Skeletal muscle tissue (tissue), 4 donors: ENCODE measurements around the gene IL19. TPM values are rescaled to one million over a fixed set of nuclear protein-coding genes. Genes with fewer than 3 reads are reported as not detected.

Experiments used
- H3K27ac ChIP-seq: one replicate; pipeline ENCODE4 v1.7.0; 2013; ENCODE audit warnings: mild to moderate bottlenecking, low read depth, low read length, inconsistent platforms
- H3K27me3 ChIP-seq, 3 donors: one replicate each; pipeline ENCODE4 v1.7.0; 2013; ENCODE audit warnings: low read length in 3 of 3; ENCODE audit not compliant: control insufficient read depth in 3 of 3, insufficient read depth in 3 of 3
- H3K36me3 ChIP-seq, 3 donors: one replicate each; pipeline ENCODE4 v1.7.0; 2013; ENCODE audit warnings: low read length in 3 of 3; ENCODE audit not compliant: control insufficient read depth in 3 of 3, insufficient read depth in 3 of 3
- H3K4me1 ChIP-seq, 3 donors: one replicate each; pipeline ENCODE4 v1.7.0; 2013; ENCODE audit warnings: low read length in 3 of 3, mild to moderate bottlenecking in 3 of 3; ENCODE audit not compliant: control insufficient read depth in 3 of 3, insufficient read depth in 3 of 3
- H3K4me3 ChIP-seq, 3 donors: one replicate each; pipeline ENCODE4 v1.7.0; 2013; ENCODE audit warnings: low read length in 3 of 3
- H3K9ac ChIP-seq, 3 donors: one replicate each; pipeline ENCODE4 v1.7.0; 2013; ENCODE audit warnings: low read length in 3 of 3, mild to moderate bottlenecking in 3 of 3, moderate library complexity in 2 of 3, low read depth in 1 of 3
- H3K9me3 ChIP-seq, 3 donors: one replicate each; pipeline ENCODE4 v1.7.0; 2013; ENCODE audit warnings: low read length in 3 of 3; ENCODE audit not compliant: control insufficient read depth in 3 of 3
- total RNA-seq: library from RNA; depleted of rRNA; stranded (reverse); fragments of >200 nt; gene quantifications from one replicate; pipeline ENCODE4 v1.2.3, GENCODE V29; 2014
- donor health status: Osteomylitis.

IL19 gene
- total RNA-seq, 1 donor from 2014 or later: not detected

- H3K9me3 ChIP-seq: no peaks in the 10 kb centered on the region
- H3K27me3 ChIP-seq: no peaks in the 10 kb centered on the region
- no peak overlapping the region for H3K4me3 ChIP-seq
- no peak overlapping the region for H3K27ac ChIP-seq
- no peaks in the 10 kb centered on the region for H3K4me1 ChIP-seq
- H3K9ac ChIP-seq: no peak overlapping the region
- no peaks in the 10 kb centered on the region for H3K36me3 ChIP-seq
These were observed 15.8 kb downstream of the IL19 start for GRCh38 chr1:206786212-206786886.

GRCh38 chr1:206787891-206788290 is 17.3 kb downstream of the IL19 start:
- Histone ChIP-seq H3K27me3 (no peaks in the 10 kb centered on the region), H3K9me3 (no peaks in the 10 kb centered on the region), H3K4me3 (no peak overlapping the region), H3K36me3 (no peaks in the 10 kb centered on the region), H3K27ac (no peak overlapping the region), H3K4me1 (no peaks in the 10 kb centered on the region), H3K9ac (no peak overlapping the region)

GRCh38 chr1:206788487-206789050 is 18.0 kb downstream of the IL19 start:
- H3K9me3 ChIP-seq: no peaks in the 10 kb centered on the region
- no peak overlapping the region for H3K9ac ChIP-seq
- H3K27ac ChIP-seq: no peak overlapping the region

GRCh38 chr1:206790502-206791250 is 20.1 kb downstream of the IL19 start:
- H3K27ac ChIP-seq: no peak overlapping the region
- H3K27me3 ChIP-seq: peaks cover 0 to 6% (median 0%) of the 10 kb centered on the region in 3 donors
- no peak overlapping the region for H3K4me3 ChIP-seq
- H3K9ac ChIP-seq: no peak overlapping the region
- H3K36me3 ChIP-seq: no peaks in the 10 kb centered on the region
- no peaks in the 10 kb centered on the region for H3K4me1 ChIP-seq
- H3K9me3 ChIP-seq: no peaks in the 10 kb centered on the region

More at GRCh38 chr1:206788487-206789050, 18.0 kb downstream of the IL19 start:
- Histone ChIP-seq H3K4me3 (no peak overlapping the region), H3K4me1 (no peaks in the 10 kb centered on the region), H3K36me3 (no peaks in the 10 kb centered on the region), H3K27me3 (no peaks in the 10 kb centered on the region)

- Histone ChIP-seq H3K9me3 (no peaks in the 10 kb centered on the region), H3K27me3 (peaks cover 0 to 11% (median 0%) of the 10 kb centered on the region in 3 donors), H3K4me1 (no peaks in the 10 kb centered on the region), H3K9ac (no peak overlapping the region), H3K36me3 (no peaks in the 10 kb centered on the region), H3K4me3 (no peak overlapping the region), H3K27ac (no peak overlapping the region)
These were observed 22.5 kb downstream of the IL19 start for GRCh38 chr1:206792939-206793607.

- Histone ChIP-seq H3K27me3 (peaks cover 0 to 14% (median 0%) of the 10 kb centered on the region in 3 donors), H3K27ac (no peak overlapping the region), H3K4me3 (no peak overlapping the region)
These were observed 23.0 kb downstream of the IL19 start for GRCh38 chr1:206793620-206794019.

GRCh38 chr1:206794294-206794908 is 23.8 kb downstream of the IL19 start:
- H3K4me1 ChIP-seq: no peaks in the 10 kb centered on the region
- H3K9ac ChIP-seq: no peak overlapping the region

More at GRCh38 chr1:206793620-206794019, 23.0 kb downstream of the IL19 start:
- no peaks in the 10 kb centered on the region for H3K9me3 ChIP-seq
- no peaks in the 10 kb centered on the region for H3K36me3 ChIP-seq
- no peak overlapping the region for H3K9ac ChIP-seq
- H3K4me1 ChIP-seq: no peaks in the 10 kb centered on the region

GRCh38 chr1:206796116-206796515 is 25.5 kb downstream of the IL19 start:
- no peak overlapping the region for H3K9ac ChIP-seq
- no peaks in the 10 kb centered on the region for H3K4me1 ChIP-seq
- H3K9me3 ChIP-seq: no peaks in the 10 kb centered on the region
- H3K36me3 ChIP-seq: no peaks in the 10 kb centered on the region
- H3K27me3 ChIP-seq: peaks cover 0 to 15% (median 0%) of the 10 kb centered on the region in 3 donors
- no peak overlapping the region for H3K27ac ChIP-seq
- H3K4me3 ChIP-seq: no peak overlapping the region

More at GRCh38 chr1:206794294-206794908, 23.8 kb downstream of the IL19 start:
- Histone ChIP-seq H3K36me3 (no peaks in the 10 kb centered on the region), H3K4me3 (no peak overlapping the region), H3K27ac (no peak overlapping the region), H3K9me3 (no peaks in the 10 kb centered on the region), H3K27me3 (peaks cover 0 to 15% (median 0%) of the 10 kb centered on the region in 3 donors)

- Histone ChIP-seq H3K36me3 (no peaks in the 10 kb centered on the region), H3K27me3 (peaks cover 0 to 15% (median 0%) of the 10 kb centered on the region in 3 donors), H3K4me3 (no peak overlapping the region), H3K9me3 (no peaks in the 10 kb centered on the region), H3K9ac (no peak overlapping the region), H3K27ac (no peak overlapping the region), H3K4me1 (no peaks in the 10 kb centered on the region)
These were observed 26.4 kb downstream of the IL19 start for GRCh38 chr1:206796981-206797402.
